Gastrocnemius medialis (tissue), 4 donors: ENCODE results near the gene GASK1A. TPM values are rescaled to one million over a fixed set of nuclear protein-coding genes. Genes with fewer than 3 reads are reported as not detected.

ENCODE experiments used
- ATAC-seq, 2 donors: fragments of 150-250 bp; one replicate each; pipeline ENCODE4 v1.9.1; 2016
- DNase-seq, 2 donors: peaks; one replicate each; pipeline ENCODE4 v3.0.0-alpha.2; 2019
- H3K27ac ChIP-seq, 4 donors: fragments of 200-600 bp; sonication (generic); 1 replicate in 1 of 4; 2 replicates in 3 of 4; pipeline ENCODE4 v1.5.1; 2016 to 2018; ENCODE audit warnings: mild to moderate bottlenecking in 2 of 4, moderate library complexity in 1 of 4
- H3K27me3 ChIP-seq, 3 donors: fragments of 200-600 bp; sonication (generic) in 2 of 3; 1 replicate in 1 of 3; 2 replicates in 2 of 3; pipeline versions ENCODE4 v1.5.1 to v1.6.0; 2016 to 2019; ENCODE audit warnings: mild to moderate bottlenecking in 1 of 3, moderate library complexity in 1 of 3
- H3K36me3 ChIP-seq, 2 donors: fragments of 200-600 bp; sonication (generic) in 1 of 2; one replicate each; pipeline ENCODE4 v1.5.1; 2017 to 2018
- H3K4me1 ChIP-seq, 2 donors: fragments of 200-600 bp; sonication (generic) in 1 of 2; one replicate each; pipeline ENCODE4 v1.5.1; 2016 to 2017; ENCODE audit warnings: mild to moderate bottlenecking in 2 of 2
- H3K4me3 ChIP-seq, 4 donors: fragments of 200-600 bp; sonication (generic) in 3 of 4; 1 replicate in 1 of 4; 2 replicates in 3 of 4; pipeline ENCODE4 v1.5.1; 2016 to 2019; ENCODE audit warnings: mild to moderate bottlenecking in 2 of 4
- H3K9me3 ChIP-seq, 3 donors: fragments of 200-600 bp; sonication (generic) in 2 of 3; 1 replicate in 1 of 3; 2 replicates in 2 of 3; pipeline ENCODE4 v1.5.1; 2016 to 2019
- CTCF ChIP-seq, 5 experiments: fragments of 450-650 bp in 3 of 5; fragments of 200-600 bp in 2 of 5; sonication (generic) in 2 of 5; IDR thresholded peaks in 4 of 5; conservative IDR thresholded peaks in 1 of 5; 1 replicate in 4 of 5; 2 replicates in 1 of 5; pipeline ENCODE4 v1.5.1; 2016 to 2019; ENCODE audit warnings: antibody characterized with exemption in 5 of 5, mild to moderate bottlenecking in 3 of 5, moderate library complexity in 3 of 5
- POLR2A ChIP-seq, 2 donors: fragments of 450-650 bp; IDR thresholded peaks; one replicate each; pipeline ENCODE4 v1.6.1; 2017; ENCODE audit warnings: antibody characterized with exemption in 2 of 2, mild to moderate bottlenecking in 2 of 2, moderate library complexity in 2 of 2
- in situ Hi-C, 4 donors: fragments of 200-750 bp; cut with MboI; loops; one replicate each; pipeline versions ENCODE4 v1.15.0 to v1.8.0; 2017; ENCODE audit warnings: low sequenced_read_pairs in 4 of 4
- intact Hi-C: fragments of 100-400 bp; cut with DNase I; formaldehyde crosslinking; loops from one replicate; pipeline ENCODE4 v1.15.1; 2023; ENCODE audit warnings: low total_unique reads
- total RNA-seq, 4 donors: library from RNA; depleted of rRNA; stranded (reverse); fragments of >200 nt; gene quantifications; one replicate each; pipeline versions ENCODE4 v1.1.0 to v1.2.3, GENCODE V29; 2016

Gene GASK1A
- total RNA-seq, 4 donors from 2014 or later = 0.52 to 6.8 (median 0.87) TPM

- TF ChIP-seq CTCF (IDR thresholded peaks at IDR 0.05 in 4 of 5, conservative IDR thresholded peaks at IDR 0.05 in 1 of 5) = no peak
- no peak for TF ChIP-seq POLR2A (IDR thresholded peaks at IDR 0.05)
- no peak overlapping the region for H3K4me3 ChIP-seq
- DNase-seq = no peak
- H3K27ac ChIP-seq = no peak overlapping the region
- intact Hi-C loops (no loop called here), in situ Hi-C loops (loop anchor here in 1 of 4 donors (25.0 kb wide), 1 partner anchor 128 kb away; no protein-coding TSS in a partner anchor)
- no peak for ATAC-seq
- peaks cover 33 to 37% of the 10 kb centered on the region in 2 donors for H3K4me1 ChIP-seq
- no peaks in the 10 kb centered on the region for H3K36me3 ChIP-seq
- H3K9me3 ChIP-seq = no peaks in the 10 kb centered on the region
- no peaks in the 10 kb centered on the region for H3K27me3 ChIP-seq
These were observed 111.1 kb downstream of the GASK1A start for GRCh38 chr3:43090238-43090637.

GRCh38 chr3:43091481-43091880, 112.4 kb downstream of the GASK1A start:
- Histone ChIP-seq H3K4me3 (no peak overlapping the region), H3K4me1 (peaks cover 46 to 48% of the 10 kb centered on the region in 2 donors), H3K9me3 (no peaks in the 10 kb centered on the region), H3K27ac (no peak overlapping the region), H3K27me3 (no peaks in the 10 kb centered on the region), H3K36me3 (no peaks in the 10 kb centered on the region)
- ATAC-seq (no peak), DNase-seq (no peak)
- intact Hi-C loops = no loop called here
- in situ Hi-C loops = loop anchor here in 1 of 4 donors (25.0 kb wide), 1 partner anchor 129 kb away; no protein-coding TSS in a partner anchor
- no peak for TF ChIP-seq CTCF (IDR thresholded peaks at IDR 0.05 in 4 of 5, conservative IDR thresholded peaks at IDR 0.05 in 1 of 5)
- no peak for TF ChIP-seq POLR2A (IDR thresholded peaks at IDR 0.05)

- intact Hi-C loops = no loop called here
- no peak for ATAC-seq
- Histone ChIP-seq H3K4me1 (peaks cover 49 to 52% of the 10 kb centered on the region in 2 donors), H3K27me3 (no peaks in the 10 kb centered on the region), H3K27ac (no peak overlapping the region), H3K4me3 (no peak overlapping the region), H3K36me3 (no peaks in the 10 kb centered on the region), H3K9me3 (no peaks in the 10 kb centered on the region)
- TF ChIP-seq POLR2A (IDR thresholded peaks at IDR 0.05) (no peak), CTCF (IDR thresholded peaks at IDR 0.05 in 4 of 5, conservative IDR thresholded peaks at IDR 0.05 in 1 of 5) (no peak)
- in situ Hi-C loops = loop anchor here in 1 of 4 donors (25.0 kb wide), 1 partner anchor 131 kb away; no protein-coding TSS in a partner anchor
- no peak for DNase-seq
These were observed 113.9 kb downstream of the GASK1A start for GRCh38 chr3:43093006-43093405.

GRCh38 chr3:43093974-43094373, 114.9 kb downstream of the GASK1A start:
- TF ChIP-seq CTCF (IDR thresholded peaks at IDR 0.05 in 4 of 5, conservative IDR thresholded peaks at IDR 0.05 in 1 of 5) (no peak), POLR2A (IDR thresholded peaks at IDR 0.05) (no peak)
- in situ Hi-C loops = loop anchor here in 1 of 4 donors (25.0 kb wide), 1 partner anchor 132 kb away; no protein-coding TSS in a partner anchor
- H3K4me1 ChIP-seq = peaks cover 49 to 52% of the 10 kb centered on the region in 2 donors

GRCh38 chr3:43094381-43094780, 115.3 kb downstream of the GASK1A start:
- no peaks in the 10 kb centered on the region for H3K36me3 ChIP-seq
- no peak for ATAC-seq
- intact Hi-C loops = no loop called here
- no peaks in the 10 kb centered on the region for H3K9me3 ChIP-seq
- no peak for TF ChIP-seq CTCF (IDR thresholded peaks at IDR 0.05 in 4 of 5, conservative IDR thresholded peaks at IDR 0.05 in 1 of 5)
- H3K4me1 ChIP-seq = peaks cover 49 to 52% of the 10 kb centered on the region in 2 donors
- in situ Hi-C loops = loop anchor here in 1 of 4 donors (25.0 kb wide), 1 partner anchor 132 kb away; no protein-coding TSS in a partner anchor
- no peaks in the 10 kb centered on the region for H3K27me3 ChIP-seq
- no peak for DNase-seq
- H3K4me3 ChIP-seq = no peak overlapping the region
- peak overlapping the region; percentile 4 to 68 (median 52) for H3K27ac ChIP-seq

More at GRCh38 chr3:43093974-43094373, 114.9 kb downstream of the GASK1A start:
- Histone ChIP-seq H3K27ac (peak overlapping the region in 2 of 4 donors; percentile 65 to 68), H3K27me3 (no peaks in the 10 kb centered on the region), H3K9me3 (no peaks in the 10 kb centered on the region), H3K4me3 (no peak overlapping the region), H3K36me3 (no peaks in the 10 kb centered on the region)
- no peak for ATAC-seq
- intact Hi-C loops = no loop called here
- no peak for DNase-seq
